RWPE2 (cell line): ENCODE data around the gene EPB41.

ENCODE experiments used
- ATAC-seq: fragments of 200-7000 bp; cut with Tn5 transposase; 3 replicates; pipeline ENCODE4 v1.9.1; 2021; ENCODE audit warnings: low read depth
- DNase-seq: peaks from one replicate; pipeline ENCODE4 v3.0.0-alpha.2; 2020; ENCODE audit warnings: low spot score
- H3K27ac ChIP-seq: fragments of 450-650 bp; 2 replicates; pipeline ENCODE4 v1.5.1; 2017; ENCODE audit warnings: mild to moderate bottlenecking; ENCODE audit not compliant: poor library complexity, severe bottlenecking
- H3K27me3 ChIP-seq: fragments of 250-450 bp; sonication (Bioruptor Pico); 2 replicates; pipeline ENCODE4 v1.5.1; 2021; ENCODE audit warnings: mild to moderate bottlenecking, moderate library complexity; ENCODE audit not compliant: insufficient read depth, poor library complexity, severe bottlenecking
- H3K36me3 ChIP-seq: fragments of 250-450 bp; sonication (Bioruptor Pico); 2 replicates; pipeline ENCODE4 v1.5.1; 2020; ENCODE audit warnings: low read depth, mild to moderate bottlenecking, moderate library complexity
- H3K4me1 ChIP-seq: fragments of 250-450 bp; sonication (Bioruptor Pico); 2 replicates; pipeline ENCODE4 v1.5.1; 2021; ENCODE audit warnings: mild to moderate bottlenecking, moderate library complexity; ENCODE audit not compliant: insufficient read depth, poor library complexity, severe bottlenecking
- H3K4me3 ChIP-seq: fragments of 250-450 bp; sonication (Bioruptor Pico); 2 replicates; pipeline ENCODE4 v1.5.1; 2021; ENCODE audit warnings: mild to moderate bottlenecking, moderate library complexity; ENCODE audit not compliant: severe bottlenecking
- H3K9me3 ChIP-seq: fragments of 250-450 bp; sonication (Bioruptor Pico); 2 replicates; pipeline ENCODE4 v1.5.1; 2021; ENCODE audit warnings: mild to moderate bottlenecking, moderate library complexity; ENCODE audit not compliant: severe bottlenecking
- CTCF ChIP-seq: fragments of 450-650 bp; IDR thresholded peaks from one replicate; pipeline ENCODE4 v1.5.1; 2017; ENCODE audit warnings: mild to moderate bottlenecking, moderate library complexity; ENCODE audit not compliant: poor library complexity, severe bottlenecking

EPB41 gene

GRCh38 chr1:28921286-28921869 is 7.0 kb downstream of the EPB41 start:
- Histone ChIP-seq H3K27ac (no peak overlapping the region), H3K9me3 (no peaks in the 10 kb centered on the region), H3K36me3 (no peaks in the 10 kb centered on the region), H3K4me1 (peaks cover under 1% of the 10 kb centered on the region), H3K4me3 (no peak overlapping the region), H3K27me3 (no peaks in the 10 kb centered on the region)
- TF ChIP-seq CTCF: no peak
- DNase-seq: no peak
- peak; percentile 35; the same call in 1 of the 3 replicates for ATAC-seq

- Histone ChIP-seq H3K27ac (no peak overlapping the region), H3K4me1 (peaks cover 9% of the 10 kb centered on the region), H3K4me3 (no peak overlapping the region), H3K9me3 (no peaks in the 10 kb centered on the region), H3K27me3 (no peaks in the 10 kb centered on the region), H3K36me3 (no peaks in the 10 kb centered on the region)
- ATAC-seq: no peak
- no peak for DNase-seq
- no peak for TF ChIP-seq CTCF
These were observed 11.1 kb downstream of the EPB41 start for GRCh38 chr1:28925350-28925891.

GRCh38 chr1:28926629-28927265 is 12.4 kb downstream of the EPB41 start:
- ATAC-seq: no peak
- DNase-seq: no peak
- no peak overlapping the region for H3K4me3 ChIP-seq
- no peak for TF ChIP-seq CTCF
- no peaks in the 10 kb centered on the region for H3K27me3 ChIP-seq
- no peak overlapping the region for H3K27ac ChIP-seq
- peaks cover 9% of the 10 kb centered on the region for H3K4me1 ChIP-seq
- H3K9me3 ChIP-seq: no peaks in the 10 kb centered on the region
- H3K36me3 ChIP-seq: no peaks in the 10 kb centered on the region

GRCh38 chr1:28927266-28927647 is 12.9 kb downstream of the EPB41 start:
- no peak for ATAC-seq
- H3K4me3 ChIP-seq: no peak overlapping the region

More at GRCh38 chr1:28927266-28927647, 12.9 kb downstream of the EPB41 start:
- TF ChIP-seq CTCF: no peak
- H3K27me3 ChIP-seq: no peaks in the 10 kb centered on the region
- DNase-seq: no peak
- no peak overlapping the region for H3K27ac ChIP-seq
- H3K4me1 ChIP-seq: peaks cover 9% of the 10 kb centered on the region
- H3K36me3 ChIP-seq: no peaks in the 10 kb centered on the region
- no peaks in the 10 kb centered on the region for H3K9me3 ChIP-seq
